SKM-1 treated with dmso at 0.1 percent for 144 hours (cell line): ENCODE measurements around the gene CITED4.
"Not testable (repeated sequence)": the region's sequence is repeated elsewhere in the genome, so short reads cannot be mapped to it uniquely, and the experiment has no call there.

Experiments used
- DNase-seq: peaks from one replicate; lab custom pipeline; 2025; ENCODE audit not compliant: unreplicated experiment; lab: John Stamatoyannopoulos, UW

The CITED4 gene

DNA sequence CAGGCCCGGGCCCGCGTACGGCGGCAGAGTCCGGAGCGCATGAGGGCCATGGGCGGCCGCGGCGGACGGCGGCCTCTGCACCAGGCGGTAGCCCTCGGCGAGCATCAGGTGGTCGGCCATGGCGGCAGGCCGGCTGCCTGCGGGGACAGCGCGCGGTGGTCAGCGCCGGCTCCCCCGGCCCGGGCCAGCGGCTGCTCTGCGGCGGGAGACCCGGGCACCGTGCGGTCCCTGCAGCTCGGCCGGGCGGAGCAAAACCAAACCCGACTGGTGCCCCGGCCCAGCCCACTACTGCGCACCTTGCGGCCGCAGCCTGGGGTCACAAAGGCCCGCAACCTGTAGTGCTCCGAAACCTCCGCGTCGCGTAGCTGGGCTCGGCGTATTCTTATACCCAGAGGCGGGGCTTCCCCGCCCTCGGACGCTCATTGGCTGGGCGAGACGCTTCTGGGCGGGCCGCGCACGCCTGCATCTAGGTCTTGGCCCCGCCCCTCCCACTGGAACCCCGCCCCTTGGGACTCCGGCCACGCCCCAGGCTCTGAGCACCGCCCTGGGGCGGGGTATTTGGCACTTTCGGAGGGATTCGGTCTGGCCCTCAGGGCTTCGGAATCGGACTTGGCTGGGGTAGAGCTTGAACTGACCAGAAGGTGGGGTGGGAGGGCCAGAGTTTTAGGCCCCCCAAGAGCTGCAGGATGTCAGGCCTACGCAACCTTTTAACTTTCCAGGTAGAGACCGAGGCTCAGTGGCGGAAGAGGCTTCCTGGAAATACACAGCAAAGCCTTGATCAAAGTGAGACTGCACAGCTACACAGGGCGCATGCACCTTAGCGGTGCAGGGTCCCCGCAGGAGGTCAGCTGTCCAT lies at the start of gene CITED4:
Gene CITED4, minus strand, starts transcription at position 356 of the 856 bp plus-strand sequence. Its CDS starts 236 bp downstream, at position 120.
- peak; percentile 90 for DNase-seq

DNA sequence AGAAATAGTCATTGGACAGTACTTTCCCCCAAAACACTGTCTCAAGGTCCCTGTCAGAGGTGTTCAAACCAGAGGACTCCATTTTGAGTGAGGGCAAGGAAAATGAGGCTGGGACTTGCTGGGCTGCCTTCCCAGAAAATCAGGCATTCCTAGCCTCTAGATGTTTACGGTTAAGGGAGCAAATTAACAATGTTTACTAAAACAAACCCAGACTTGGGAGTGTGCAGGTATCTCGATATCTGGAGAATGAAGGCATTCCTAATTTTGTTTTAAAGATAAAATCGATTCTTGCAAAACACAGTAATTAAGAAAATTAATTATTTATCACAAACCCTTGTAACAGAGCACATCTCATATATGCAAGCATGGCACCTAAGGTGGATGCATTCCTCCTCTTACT lies 48.9 kb upstream of the CITED4 start:
- DNase-seq = no peak

GRCh38 chr1:40909281-40909680 lies 47.1 kb upstream of the CITED4 start:
- DNase-seq = no peak

DNA sequence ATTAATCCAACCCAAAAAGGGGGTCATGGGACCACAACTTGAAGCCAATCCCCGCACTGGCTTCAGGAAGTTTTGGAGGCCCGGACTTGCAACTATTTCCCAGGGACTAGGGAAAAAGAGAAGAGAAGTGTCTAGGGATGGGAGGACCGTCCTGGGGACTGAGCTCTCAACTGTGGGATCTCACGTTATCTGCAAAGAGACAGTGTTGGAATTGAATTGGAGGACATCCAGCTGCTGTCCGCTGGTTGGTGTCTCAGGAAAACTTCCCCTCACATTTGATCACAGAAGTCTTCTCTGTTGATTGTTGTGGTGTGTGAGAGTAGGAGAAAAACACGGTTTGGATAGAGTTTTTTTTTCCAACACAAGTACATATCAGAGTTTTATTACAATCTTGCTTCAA lies 46.2 kb upstream of the CITED4 start:
- DNase-seq = no peak

DNA sequence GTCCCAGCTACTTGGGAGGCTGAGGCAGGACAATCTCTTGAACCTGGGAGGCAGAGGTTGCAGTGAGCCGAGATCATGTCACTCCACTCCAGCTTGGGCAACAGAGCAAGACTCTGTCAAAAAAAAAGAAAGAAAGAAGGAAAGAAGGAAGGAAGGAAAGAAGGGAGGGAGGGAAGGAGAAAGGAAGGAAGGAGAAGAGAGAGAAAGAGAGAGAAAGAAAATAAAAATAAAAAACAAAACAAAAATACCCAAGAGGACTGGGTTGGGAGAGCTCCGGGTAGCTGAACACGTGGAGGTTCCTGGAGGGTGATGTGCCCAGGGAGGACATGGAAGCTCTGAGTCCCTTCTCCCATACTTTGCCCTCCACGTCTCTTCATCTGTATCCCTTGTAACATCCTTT lies 45.7 kb upstream of the CITED4 start:
- no peak for DNase-seq

GRCh38 chr1:40906781-40907400 lies 44.7 kb upstream of the CITED4 start:
- no peak for DNase-seq

DNA sequence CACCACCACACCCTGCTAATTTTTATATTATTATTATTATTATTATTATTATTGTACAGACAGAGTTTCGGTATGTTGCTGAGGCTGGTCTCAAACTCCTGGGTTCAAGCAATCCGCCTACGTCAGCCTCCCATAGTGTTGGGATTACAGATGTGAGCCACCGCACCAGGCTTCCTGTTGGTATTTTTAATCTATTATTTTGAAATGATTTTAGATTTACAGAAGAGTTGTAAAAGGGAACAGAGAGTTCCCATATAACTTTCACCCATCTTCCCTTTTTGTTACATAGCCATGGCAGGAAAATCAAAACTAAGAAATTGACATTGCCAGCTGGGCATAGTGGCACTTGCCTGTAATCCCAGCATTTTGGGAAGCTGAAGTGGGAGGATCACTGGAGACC lies 42.9 kb upstream of the CITED4 start:
- DNase-seq = no peak

DNA sequence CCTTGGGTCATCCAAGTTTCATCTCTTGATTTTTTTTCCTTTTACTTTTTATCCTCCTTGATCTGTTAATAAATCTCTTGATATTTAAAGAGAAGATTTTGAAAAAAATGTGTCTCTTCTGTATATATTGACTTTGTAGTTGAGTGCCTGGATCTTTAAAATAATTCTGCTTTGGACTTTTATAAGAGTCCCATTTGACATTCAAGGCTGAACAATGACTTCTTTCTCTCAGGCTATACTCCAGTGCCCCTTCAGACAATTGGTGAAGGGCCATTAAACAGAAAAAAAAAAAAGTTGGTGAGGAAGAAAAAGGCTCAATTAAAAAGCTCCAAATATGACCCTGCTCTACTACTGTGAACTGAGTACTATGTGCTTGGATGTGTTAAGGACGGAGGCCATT lies 40.9 kb upstream of the CITED4 start:
- DNase-seq = no peak

GRCh38 chr1:40901886-40902852 lies 40.0 kb upstream of the CITED4 start:
- no peak for DNase-seq

- DNase-seq = no peak
These were observed 37.2 kb upstream of the CITED4 start for GRCh38 chr1:40899230-40899870.

DNA sequence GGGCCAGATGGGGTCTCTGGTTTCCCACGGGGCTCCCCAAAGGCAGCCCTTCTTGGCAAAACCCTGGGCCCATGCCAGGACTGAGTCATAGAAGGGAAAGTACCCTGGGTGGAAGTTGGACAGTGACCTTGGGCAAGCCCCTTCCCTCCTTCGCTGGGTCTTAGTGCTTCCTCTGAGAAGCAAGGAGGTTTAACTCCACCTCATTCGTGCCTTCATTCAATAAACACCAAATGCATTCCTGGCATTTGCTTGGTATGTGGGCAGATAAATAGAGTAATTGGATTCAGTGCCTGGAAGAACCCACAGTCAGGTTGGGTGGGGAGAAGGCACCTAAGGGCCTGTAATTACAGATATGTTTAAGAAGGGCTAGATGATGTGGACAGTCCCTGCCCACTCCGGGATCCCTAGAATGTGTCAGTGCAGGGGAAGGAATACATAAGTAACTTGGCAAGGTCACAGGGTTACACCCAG lies 36.3 kb upstream of the CITED4 start:
- DNase-seq = no peak

DNA sequence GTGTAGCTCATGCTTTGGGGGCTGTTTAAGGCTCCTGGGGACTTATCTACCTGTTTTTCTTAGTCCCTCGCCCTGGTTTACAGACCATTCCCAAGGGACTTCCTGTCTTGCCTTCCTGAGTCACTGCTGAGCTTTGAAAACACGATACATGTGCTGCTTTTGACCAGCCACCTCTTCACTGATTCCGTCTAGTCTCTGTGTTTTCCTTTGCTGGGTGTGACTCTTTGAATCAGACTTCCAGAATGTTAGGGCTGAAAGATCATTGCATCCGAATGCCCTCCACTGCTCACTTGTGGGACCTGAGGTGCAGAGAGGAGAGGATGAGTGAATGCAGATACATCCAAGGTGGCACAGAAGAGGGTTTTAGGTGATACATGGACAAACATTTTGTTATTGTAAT lies 35.4 kb upstream of the CITED4 start:
- DNase-seq = no peak

- no peak for DNase-seq
These were observed 34.3 kb upstream of the CITED4 start for GRCh38 chr1:40896482-40896881.

DNA sequence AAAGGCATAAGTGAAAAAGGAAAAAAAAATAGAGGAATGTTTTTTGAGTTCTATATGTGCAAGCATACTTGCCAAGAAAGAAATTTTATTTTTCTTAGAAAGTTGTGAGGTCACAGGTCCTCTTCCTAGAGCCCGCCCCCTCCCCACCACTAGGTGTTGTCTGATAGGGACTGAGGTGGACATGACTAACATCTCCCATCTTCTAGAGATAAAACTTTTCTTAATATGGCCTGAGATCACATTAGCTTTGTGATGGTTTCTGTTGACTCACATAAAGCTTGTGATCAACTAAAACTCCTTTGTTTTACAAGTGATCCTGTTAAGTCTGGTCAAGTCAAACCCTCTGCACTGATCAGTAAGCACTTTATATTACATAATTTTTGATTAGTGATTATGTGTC lies 33.4 kb upstream of the CITED4 start:
- DNase-seq = no peak

DNA sequence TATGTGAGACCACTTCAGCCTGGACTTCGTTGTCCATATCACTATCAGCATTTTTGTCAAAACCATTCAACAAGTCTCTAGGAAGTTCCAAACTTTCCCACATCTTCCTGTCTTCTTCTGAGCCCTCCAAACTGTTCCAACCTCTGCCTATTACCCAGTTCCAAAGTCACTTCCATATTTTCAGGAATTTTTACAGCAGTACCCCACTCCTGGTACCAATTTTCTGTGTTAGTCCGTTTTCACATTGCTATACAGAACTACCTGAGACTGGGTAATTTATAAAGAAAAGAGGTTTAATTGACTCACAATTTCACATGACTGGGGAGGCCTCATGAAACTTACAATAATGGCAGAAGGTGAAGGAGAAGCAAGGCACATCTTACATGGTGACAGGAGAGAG lies 32.7 kb upstream of the CITED4 start:
- not testable (repeated sequence) for DNase-seq

- no peak for DNase-seq
These were observed 32.3 kb upstream of the CITED4 start for GRCh38 chr1:40894455-40894854.

DNA sequence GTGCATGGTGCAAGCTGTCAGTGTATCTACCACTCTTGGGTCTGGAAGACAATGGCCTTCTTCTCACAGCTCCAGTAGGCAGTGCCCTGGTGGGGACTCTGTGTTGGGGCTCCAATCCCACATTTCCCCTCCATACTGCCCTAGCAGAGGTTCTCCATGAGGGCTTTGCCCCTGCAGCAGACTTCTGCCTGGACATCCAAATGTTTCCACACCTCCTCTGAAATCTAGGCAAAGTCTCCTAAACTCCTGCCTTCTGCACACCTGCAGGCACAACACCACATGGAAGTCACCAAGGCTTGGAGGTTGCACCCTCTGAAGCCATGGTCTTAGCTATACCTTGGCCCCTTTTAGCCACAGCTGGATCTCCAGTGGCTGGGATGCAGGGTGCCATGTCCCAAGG lies 31.8 kb upstream of the CITED4 start:
- DNase-seq = no peak

DNA sequence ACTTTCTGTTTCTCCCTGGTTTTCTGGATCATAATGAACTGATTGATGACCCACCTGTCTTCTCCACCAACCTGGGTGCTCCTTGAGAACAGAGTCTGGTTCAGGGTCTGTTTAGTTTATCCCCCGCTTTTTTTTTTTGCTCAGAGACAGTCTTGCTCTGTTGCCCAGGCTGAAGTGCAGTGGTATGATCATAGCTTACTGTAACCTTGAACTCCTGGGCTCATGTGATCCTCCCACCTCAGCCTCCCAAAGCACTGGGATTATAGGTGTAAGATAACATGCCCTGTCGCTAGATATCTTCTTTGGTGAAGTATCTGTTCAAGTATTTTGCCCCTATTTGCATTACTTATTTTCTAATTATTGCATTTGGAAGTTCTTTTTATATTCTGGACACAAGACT lies 30.2 kb upstream of the CITED4 start:
- no peak for DNase-seq

DNA sequence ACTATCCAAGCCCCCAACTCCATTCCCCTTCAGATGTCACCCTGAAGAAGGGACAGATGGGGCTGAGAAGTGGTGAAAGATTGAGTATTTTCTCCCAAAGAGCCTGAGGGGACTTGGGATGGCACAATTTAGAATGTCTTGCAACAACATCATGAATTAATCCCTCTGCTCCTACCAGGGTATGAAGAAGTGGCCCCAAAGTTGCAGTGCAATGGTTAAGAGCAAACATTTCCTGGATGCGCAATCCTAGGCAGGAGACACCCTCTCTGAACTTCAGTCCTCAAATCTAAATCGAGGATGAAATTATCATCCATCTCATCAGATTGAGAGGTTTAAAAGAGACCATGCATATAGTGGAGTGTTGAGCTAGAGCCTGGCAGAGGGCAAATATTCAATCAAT lies 28.6 kb upstream of the CITED4 start:
- DNase-seq = no peak

DNA sequence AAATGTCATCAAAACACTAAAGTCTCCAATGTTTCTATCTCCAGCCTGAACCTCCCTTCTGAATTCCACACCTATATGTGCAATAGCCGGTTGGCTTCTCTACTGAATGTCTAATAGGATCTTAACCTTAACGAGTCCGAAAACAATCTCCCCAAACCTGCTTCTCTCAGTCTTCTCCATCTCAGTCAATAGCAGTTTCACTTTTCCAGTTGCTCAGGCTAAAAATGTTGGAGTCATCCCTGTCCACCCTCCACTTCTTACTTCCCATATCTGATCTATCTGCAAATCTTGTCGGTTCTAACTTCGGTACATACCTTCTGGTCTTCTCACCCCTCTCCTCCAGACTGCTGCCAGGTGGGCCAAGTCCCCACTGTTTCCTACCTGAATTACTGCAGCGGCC lies 25.5 kb upstream of the CITED4 start:
- no peak for DNase-seq

- DNase-seq = no peak
These were observed 24.8 kb upstream of the CITED4 start for GRCh38 chr1:40887012-40887378.
